Ecto neural progenitor cell (in vitro differentiated cells): ENCODE data around the gene SLC35B2.
"Not testable (repeated sequence)": the region's sequence is repeated elsewhere in the genome, so short reads cannot be mapped to it uniquely, and the experiment has no call there.

ENCODE experiments used
- DNase-seq: peaks from one replicate; pipeline ENCODE4 v3.0.0-alpha.2; 2018; ENCODE audit warnings: low spot score

The SLC35B2 gene

GRCh38 chr6:44235891-44236516 lies 21.3 kb downstream of the SLC35B2 start:
- DNase-seq: no peak

GRCh38 chr6:44235269-44235668 lies 22.1 kb downstream of the SLC35B2 start:
- no peak for DNase-seq

GRCh38 chr6:44234101-44235025 lies 23.0 kb downstream of the SLC35B2 start:
- no peak for DNase-seq

- no peak for DNase-seq
Observed at GRCh38 chr6:44233567-44234100, 23.7 kb downstream of the SLC35B2 start.

- no peak for DNase-seq
Observed at GRCh38 chr6:44232676-44233566, 24.4 kb downstream of the SLC35B2 start.

- DNase-seq: not testable (repeated sequence)
Observed at GRCh38 chr6:44231426-44231825, 25.9 kb downstream of the SLC35B2 start.

- DNase-seq: no peak
Observed at GRCh38 chr6:44230034-44230675, 27.2 kb downstream of the SLC35B2 start.

GRCh38 chr6:44229376-44230033 lies 27.8 kb downstream of the SLC35B2 start:
- DNase-seq: no peak

GRCh38 chr6:44228836-44229235 lies 28.5 kb downstream of the SLC35B2 start:
- DNase-seq: no peak

GRCh38 chr6:44228433-44228832 lies 28.9 kb downstream of the SLC35B2 start:
- no peak for DNase-seq

- DNase-seq: no peak
Observed at GRCh38 chr6:44228031-44228430, 29.3 kb downstream of the SLC35B2 start.

- no peak for DNase-seq
Observed at GRCh38 chr6:44227148-44227793, 30.1 kb downstream of the SLC35B2 start.

GRCh38 chr6:44226368-44227147 lies 30.8 kb downstream of the SLC35B2 start:
- no peak for DNase-seq

GRCh38 chr6:44225579-44226325 lies 31.6 kb downstream of the SLC35B2 start:
- no peak for DNase-seq

- no peak for DNase-seq
Observed at GRCh38 chr6:44224965-44225305, 32.4 kb downstream of the SLC35B2 start.

- DNase-seq: no peak
Observed at GRCh38 chr6:44224029-44224964, 33.0 kb downstream of the SLC35B2 start.

- DNase-seq: peak; percentile 89
Observed at GRCh38 chr6:44223319-44224028, 33.9 kb downstream of the SLC35B2 start, which contains the start of gene SLC29A1. TSS of gene SLC29A1 (plus strand) at chr6:44223595. CDS start at chr6:44227314, 3,719 bp downstream.
